ENCODE results near the gene RNF208. TPM values are rescaled to one million over a fixed set of nuclear protein-coding genes. Genes with fewer than 3 reads are reported as not detected.

Gene RNF208
- total and polyA plus RNA-seq, 2 donors (not counting 3 experiments of a cell fraction or from before 2014, with no cell fraction given) = 1.3 to 4.8 TPM

- Histone ChIP-seq H3K9me3 (replicated peaks; ENCODE audit: control insufficient read depth, insufficient read depth, low read length) (no peaks in the 10 kb centered on the region), H3K4me1 (ENCODE audit: control insufficient read depth, extremely low read depth, insufficient read depth, low read length) (peaks cover 22% of the 10 kb centered on the region), H3K4me3 (replicated peaks in 1 of 3; ENCODE audit: insufficient read depth in 1 of 3, low read depth in 1 of 3, low read length in 3 of 3) (no peak overlapping the region), H3K36me3 (ENCODE audit: control insufficient read depth in 2 of 2, extremely low read depth in 1 of 2, insufficient read depth in 2 of 2, low read length in 2 of 2) (peaks cover 0 to 40% of the 10 kb centered on the region in 2 experiments), H3K27ac (ENCODE audit: insufficient read depth, low read depth, low read length) (peak overlapping the region; percentile 47), H4K20me1 (replicated peaks; ENCODE audit: control insufficient read depth, extremely low read depth, insufficient read depth, low read length) (no peaks in the 10 kb centered on the region), H3K4me2 (ENCODE audit: insufficient read depth, low read length) (peak overlapping the region; percentile 1), H3K9ac (replicated peaks; ENCODE audit: extremely low read depth, insufficient read depth, low read length) (no peak overlapping the region), H3K9me1 (replicated peaks; ENCODE audit: control insufficient read depth, extremely low read depth, insufficient read depth, low read length) (no peaks in the 10 kb centered on the region), H2AFZ (ENCODE audit: low read depth, low read length) (no peak overlapping the region), H3K79me2 (ENCODE audit: control insufficient read depth, insufficient read depth, low read length) (no peaks in the 10 kb centered on the region), H3K27me3 (ENCODE audit: control insufficient read depth in 2 of 2, insufficient read depth in 2 of 2, low read length in 2 of 2) (no peaks in the 10 kb centered on the region)
- TF ChIP-seq EZH2 (IDR thresholded peaks at IDR 0.05; ENCODE audit: borderline replicate concordance, low read depth, low read length, severe bottlenecking) (no peak), JUN (IDR thresholded peaks at IDR 0.05; ENCODE audit: borderline replicate concordance, insufficient read depth, insufficient read length, low read depth) (no peak), MYC (IDR thresholded peaks at IDR 0.05; ENCODE audit: low read depth, low read length) (no peak), POLR2AphosphoS5 (IDR thresholded peaks at IDR 0.05; ENCODE audit: insufficient read depth, low read depth, low read length) (no peak), GATA2 (IDR thresholded peaks at IDR 0.05; ENCODE audit: insufficient read depth, insufficient read length, low read depth, low read length) (no peak), POLR2A (IDR thresholded peaks at IDR 0.05; ENCODE audit: low read depth, low read length) (no peak), CTCF (IDR thresholded peaks at IDR 0.05; ENCODE audit: extremely low read depth in 1 of 2, insufficient read depth in 1 of 2, low read depth in 1 of 2, low read length in 2 of 2) (no peak), FOS (IDR thresholded peaks at IDR 0.05; ENCODE audit: borderline replicate concordance, insufficient read depth, low read length) (no peak)
- TF ChIP-seq, protein P1, sequence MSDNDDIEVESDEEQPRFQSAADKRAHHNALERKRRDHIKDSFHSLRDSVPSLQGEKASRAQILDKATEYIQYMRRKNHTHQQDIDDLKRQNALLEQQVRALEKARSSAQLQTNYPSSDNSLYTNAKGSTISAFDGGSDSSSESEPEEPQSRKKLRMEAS (IDR thresholded peaks at IDR 0.05; ENCODE audit: insufficient read depth, insufficient read length) = no peak
- ChIA-PET POLR2A (no interaction called here), CTCF (no interaction called here)
- dilution Hi-C loops (cut with MboI; ENCODE audit: extremely low pct_ligation_motif_present, low sequenced_read_pairs) = no loop called here
- BruUV-seq (replicated peaks) = no TSS peak
- DNase-seq (ENCODE audit: low read depth, low spot score) (no peak), FAIRE-seq (no peak)
- intact Hi-C loops (cut with micrococcal nuclease) = loop anchor here (2.0 kb wide), 2 partner anchors 13 to 67 kb away; partner anchors contain the start of genes NELFB and TPRN
Measured at GRCh38 chr9:137267933-137268355, 45.9 kb upstream of the RNF208 start.

Measured in endothelial cell of umbilical vein (primary cell).